ENCODE results near the gene NME3.

Gene NME3

DNA sequence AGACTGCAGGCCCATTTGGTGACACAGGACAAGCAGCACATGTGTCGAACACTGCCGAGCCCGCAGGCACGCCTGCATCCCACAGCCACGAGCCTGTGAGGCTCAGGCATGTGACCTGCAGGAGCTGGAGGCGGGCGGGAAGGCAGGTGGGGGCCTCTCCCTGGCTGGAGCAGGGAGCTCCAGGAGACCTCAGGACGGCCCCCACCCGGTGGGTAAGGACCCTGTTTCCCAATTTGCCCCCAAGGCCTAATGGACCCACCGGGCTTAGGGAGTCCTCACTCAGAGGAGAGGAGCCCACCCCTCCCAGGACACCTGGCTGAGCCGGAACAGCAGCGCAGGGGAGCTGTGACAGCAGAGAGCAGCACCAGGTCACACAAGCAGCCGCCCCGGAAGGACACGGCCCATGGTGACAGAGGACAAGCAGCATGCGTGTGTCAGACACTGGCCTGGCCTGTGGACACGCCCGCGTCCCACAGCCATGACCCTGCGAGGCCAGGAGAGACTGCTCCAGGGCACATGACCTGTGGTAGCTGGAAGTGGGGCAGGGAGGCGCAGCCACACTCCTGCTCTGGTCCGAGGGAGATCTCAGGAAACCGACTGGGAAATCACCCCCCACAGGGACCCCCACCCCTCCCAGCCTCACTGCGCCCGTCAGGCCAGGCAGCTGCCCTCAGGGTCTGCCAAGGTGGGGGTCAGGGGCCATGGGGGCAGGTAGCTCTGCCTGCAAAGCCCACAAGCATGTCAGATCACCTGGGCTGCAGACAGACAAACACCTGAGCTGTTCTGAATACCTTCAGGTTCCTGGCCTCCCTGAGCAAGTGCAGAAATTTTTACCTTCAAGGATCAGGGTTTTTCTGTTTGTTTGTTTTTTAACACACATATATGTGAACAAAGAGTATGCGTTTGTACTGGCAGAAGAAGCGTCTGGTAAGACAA lies 8.7 kb upstream of the NME3 start:
- TF ChIP-seq GATA3 (IDR thresholded peaks at IDR 0.05; ENCODE audit: low read depth, low read length) (no peak), GATA2 (IDR thresholded peaks at IDR 0.05; ENCODE audit: low read depth, low read length) (no peak)

DNA sequence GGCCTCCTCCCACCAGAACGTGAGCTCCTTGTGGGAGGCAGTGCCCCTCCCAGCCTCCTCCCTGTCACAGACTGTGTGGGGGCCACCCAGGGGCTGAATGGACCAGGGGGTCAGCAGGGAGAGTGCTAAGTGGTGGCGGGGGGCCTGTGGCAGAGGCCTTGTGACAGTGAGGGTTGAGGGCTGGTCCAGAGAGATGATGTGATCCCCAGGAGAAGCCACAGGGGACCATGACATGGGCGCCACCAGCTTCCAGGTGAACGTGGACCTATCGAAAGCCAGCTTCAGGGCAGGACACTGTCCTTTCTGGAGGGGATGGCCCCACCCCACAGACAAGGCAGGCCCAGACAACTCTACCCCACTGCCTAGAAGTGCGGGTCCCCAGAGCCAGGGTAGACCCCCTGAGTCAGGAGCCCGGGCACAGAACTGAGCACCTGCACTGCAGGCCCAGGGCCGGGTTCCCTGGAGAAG lies 7.9 kb upstream of the NME3 start:
- TF ChIP-seq GATA2 (IDR thresholded peaks at IDR 0.05; ENCODE audit: low read depth, low read length) (no peak), GATA3 (IDR thresholded peaks at IDR 0.05; ENCODE audit: low read depth, low read length) (no peak)

DNA sequence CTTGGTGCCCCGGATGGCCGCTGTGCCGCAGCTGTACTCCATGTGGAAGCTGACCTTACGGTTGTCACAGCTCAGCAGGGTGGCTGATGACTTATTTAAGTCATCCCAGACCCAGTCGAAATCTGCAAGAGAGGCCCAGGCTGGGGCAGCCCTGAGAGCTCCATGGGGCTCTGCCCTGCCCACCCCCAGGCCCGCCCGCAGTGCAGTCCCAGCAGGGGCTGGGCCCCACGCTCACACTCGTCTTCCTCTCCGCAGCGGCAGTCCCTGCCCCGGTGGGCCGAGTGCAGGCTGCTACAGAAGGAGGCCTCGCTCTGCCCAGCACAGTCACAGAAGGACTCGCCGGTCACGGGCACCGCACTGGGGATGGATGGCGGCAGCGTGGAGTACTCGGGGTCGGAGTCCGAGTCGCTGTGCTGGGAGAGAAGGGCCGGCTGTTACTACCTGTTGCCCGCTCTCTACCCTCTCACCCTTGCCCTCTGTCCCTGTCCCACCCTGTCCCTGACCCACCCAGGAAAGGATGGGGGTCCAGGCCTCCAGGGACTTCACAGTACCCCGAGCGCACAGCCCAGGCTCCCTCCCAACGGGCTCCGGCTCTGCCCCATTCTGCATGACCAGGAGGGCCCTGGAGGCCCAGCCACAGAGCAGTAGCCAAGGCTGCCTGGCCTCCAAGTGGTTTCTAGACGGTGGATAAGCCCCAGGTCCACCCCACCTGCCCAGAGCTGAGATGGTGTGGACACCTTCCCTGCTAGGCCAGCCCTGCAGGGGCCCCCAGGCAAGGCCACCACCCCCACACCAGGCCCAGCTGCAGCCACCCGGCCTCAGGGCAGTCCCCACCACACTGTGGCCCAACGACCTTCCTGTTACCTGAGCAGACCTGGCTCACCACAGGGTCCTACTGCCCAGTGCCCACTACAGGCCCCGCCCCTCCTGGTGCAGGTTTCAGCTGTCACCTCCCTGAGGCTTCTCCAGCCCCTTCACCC lies 7.1 kb upstream of the NME3 start:
- no peak for TF ChIP-seq GATA3 (IDR thresholded peaks at IDR 0.05; ENCODE audit: low read depth, low read length)
- no peak for TF ChIP-seq GATA2 (IDR thresholded peaks at IDR 0.05; ENCODE audit: low read depth, low read length)

DNA sequence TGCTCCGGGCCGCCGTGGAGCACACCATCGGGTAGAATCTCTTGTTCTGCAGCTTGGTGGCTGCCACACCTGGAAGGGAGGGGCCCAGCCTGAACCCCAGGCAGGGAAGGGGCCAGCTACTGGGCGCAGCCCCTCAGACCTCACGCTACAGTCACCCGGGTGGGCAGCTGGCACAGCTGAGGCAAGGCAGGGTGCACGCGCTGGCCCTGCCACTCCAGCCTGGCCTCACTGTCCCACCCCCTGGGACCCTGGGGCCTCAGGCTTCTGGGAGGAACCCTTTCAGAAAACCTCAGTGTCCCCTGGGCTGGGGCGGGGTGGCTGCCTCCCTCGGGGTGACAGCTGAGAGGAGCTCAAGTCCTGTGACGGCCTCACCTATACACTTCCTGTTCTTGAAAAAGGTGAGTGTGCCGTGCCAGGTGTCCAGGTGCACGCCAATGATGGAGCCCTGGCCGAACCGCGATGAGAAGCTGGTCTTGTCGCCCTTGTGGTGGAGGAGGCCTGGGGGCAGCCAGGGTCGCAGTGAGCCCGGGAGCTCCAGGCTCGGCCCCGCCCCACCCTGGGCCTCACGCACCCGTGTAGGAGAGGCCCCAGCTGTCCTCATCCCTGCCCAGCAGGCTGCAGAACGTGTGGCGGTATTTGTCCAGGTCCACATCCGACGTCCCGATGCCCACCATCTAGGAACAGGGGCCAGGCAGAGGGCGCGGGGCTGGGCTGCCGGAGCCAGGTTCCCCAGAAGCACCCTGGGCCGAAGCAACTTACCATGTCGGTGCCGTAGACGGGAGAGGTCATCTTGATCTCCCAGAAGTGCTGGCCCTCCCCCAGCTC lies 6.2 kb upstream of the NME3 start:
- TF ChIP-seq GATA2 (IDR thresholded peaks at IDR 0.05; ENCODE audit: low read depth, low read length), result no peak
- no peak for TF ChIP-seq GATA3 (IDR thresholded peaks at IDR 0.05; ENCODE audit: low read depth, low read length)

DNA sequence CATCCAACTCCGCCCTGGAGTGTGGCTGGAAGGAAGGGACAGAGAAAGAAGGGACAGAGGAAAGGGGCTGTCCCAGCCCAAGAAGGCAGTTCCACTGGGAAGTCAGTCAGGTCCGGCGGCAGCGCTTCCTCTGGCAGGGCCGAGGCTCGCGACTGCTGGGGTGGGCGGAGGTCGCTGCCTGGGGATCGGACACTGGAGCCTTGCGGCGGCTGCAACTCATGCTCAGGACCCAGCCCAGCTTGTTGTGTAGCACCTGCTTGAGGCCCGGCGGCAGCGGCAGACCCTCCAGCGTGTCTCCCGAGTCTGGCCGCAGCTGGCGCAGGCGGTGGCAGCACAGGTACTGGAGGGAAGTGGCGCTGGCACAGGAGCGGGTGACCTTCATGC lies 5.6 kb upstream of the NME3 start:
- TF ChIP-seq GATA3 (IDR thresholded peaks at IDR 0.05; ENCODE audit: low read depth, low read length), result no peak
- no peak for TF ChIP-seq GATA2 (IDR thresholded peaks at IDR 0.05; ENCODE audit: low read depth, low read length)

DNA sequence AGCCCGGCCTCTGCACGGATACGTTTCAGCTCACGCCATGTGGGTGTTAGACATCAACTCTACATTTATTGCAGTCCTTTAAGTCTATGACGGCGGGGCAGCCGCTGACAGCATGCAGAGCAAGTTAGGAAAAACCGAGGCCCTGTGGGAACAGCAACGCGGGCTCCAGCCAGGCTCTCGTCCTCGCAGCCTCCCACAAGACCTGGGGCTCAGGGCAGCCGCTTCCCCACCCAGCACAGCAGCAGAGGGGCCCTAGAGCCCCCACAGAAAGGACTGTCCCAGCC lies 5.3 kb upstream of the NME3 start:
- TF ChIP-seq GATA3 (IDR thresholded peaks at IDR 0.05; ENCODE audit: low read depth, low read length) (no peak), GATA2 (IDR thresholded peaks at IDR 0.05; ENCODE audit: low read depth, low read length) (no peak)

DNA sequence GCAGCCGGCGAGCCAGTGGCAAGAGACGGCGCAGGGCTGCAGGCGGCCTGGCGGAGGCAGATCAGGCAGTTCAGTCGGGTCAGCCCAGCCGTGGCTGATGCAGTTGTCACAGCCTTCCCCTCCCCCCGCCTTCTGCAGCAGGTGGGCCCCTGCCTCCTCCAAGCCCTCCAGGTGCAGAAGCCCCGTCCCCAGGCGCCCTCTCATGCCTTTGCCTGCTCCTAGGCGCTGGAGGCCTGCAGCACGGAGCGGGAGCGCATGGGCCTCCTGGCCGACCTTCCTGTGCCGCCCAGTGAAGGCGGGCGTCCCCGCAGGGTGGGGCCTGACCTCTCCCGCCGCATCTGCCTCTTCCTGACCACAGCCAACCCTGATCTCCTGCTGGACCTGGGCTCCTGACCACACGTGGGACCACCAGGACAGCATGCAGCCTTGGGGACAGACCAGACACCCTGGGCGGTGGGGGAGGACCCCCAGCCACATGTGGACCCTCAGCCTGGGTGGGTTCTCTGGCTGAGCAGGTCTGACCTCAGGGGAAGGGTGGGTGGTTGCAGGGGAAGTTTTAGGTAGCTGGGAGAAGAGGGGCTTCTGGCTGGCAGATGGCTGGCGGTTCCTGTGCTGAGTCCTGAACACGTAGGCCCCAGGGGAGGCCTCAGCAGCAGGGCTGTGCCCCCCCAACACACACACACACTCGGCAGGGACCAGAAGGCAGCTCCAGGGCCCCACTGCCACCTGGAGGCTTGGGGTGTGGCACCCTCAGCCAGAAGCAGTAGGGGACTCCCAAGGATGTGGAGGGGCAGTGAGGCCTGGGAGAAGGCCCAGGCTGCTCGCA lies 4.7 kb upstream of the NME3 start:
- no peak for TF ChIP-seq GATA3 (IDR thresholded peaks at IDR 0.05; ENCODE audit: low read depth, low read length)
- no peak for TF ChIP-seq GATA2 (IDR thresholded peaks at IDR 0.05; ENCODE audit: low read depth, low read length)

DNA sequence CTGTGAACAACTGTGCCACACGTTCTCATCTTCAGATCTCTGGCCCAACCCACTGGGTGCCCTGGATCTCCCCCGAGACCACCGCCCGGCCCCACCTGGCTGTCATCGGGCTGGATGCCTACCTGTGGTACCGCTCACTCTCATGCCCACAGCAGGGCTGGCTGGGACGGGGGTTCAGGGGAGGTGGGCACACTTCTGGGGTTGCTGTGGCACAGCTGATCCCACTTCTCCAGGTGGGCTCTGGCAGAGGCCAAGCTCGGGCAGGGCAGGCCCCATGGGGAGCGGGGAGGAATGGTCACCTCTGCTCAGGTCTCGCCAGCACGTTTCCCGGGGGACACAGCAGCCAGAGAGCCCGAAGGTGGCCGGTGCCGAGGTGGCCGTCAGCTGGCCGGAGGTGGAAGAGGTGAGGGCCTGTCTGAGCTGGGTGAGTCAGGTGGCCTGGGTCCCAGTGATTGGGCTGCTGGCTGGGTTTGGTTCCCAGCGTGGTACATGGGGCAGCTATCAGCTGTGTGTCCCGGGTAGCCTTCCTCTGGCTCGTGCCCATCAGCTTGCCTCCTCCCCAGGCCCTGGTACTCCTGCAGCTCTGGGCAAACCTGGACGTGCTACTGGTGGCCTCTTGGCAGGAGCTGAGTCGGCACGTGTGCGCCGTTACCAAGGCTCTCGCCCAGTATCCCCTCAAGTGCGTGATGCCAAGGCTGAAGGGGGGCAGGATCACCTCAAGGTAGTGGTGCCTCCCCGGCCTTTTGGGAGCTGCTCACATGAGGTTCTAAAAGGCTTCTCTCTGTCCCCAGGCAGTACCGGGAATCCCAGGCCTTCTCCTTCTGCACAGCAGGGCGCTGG lies 3.9 kb upstream of the NME3 start:
- TF ChIP-seq GATA3 (IDR thresholded peaks at IDR 0.05; ENCODE audit: low read depth, low read length) (no peak), GATA2 (IDR thresholded peaks at IDR 0.05; ENCODE audit: low read depth, low read length) (no peak)

DNA sequence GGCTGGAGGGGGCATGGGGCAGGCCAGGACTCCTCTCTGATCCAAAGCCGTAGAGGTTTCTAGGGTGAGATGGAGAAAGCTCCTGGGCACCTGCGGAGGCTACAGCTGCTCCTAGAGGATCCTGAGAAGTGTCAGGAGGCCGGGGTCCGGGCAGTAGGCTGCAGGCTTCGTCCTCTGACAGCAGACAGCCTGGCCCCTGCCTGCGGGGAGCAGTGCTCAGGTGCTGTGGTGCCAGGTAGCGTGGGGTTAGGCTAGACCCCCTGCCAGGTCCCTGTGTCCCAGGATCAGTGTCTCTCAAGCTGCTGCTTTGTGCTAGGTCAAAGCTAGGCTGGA lies 3.1 kb upstream of the NME3 start:
- no peak for TF ChIP-seq GATA2 (IDR thresholded peaks at IDR 0.05; ENCODE audit: low read depth, low read length)
- no peak for TF ChIP-seq GATA3 (IDR thresholded peaks at IDR 0.05; ENCODE audit: low read depth, low read length)

DNA sequence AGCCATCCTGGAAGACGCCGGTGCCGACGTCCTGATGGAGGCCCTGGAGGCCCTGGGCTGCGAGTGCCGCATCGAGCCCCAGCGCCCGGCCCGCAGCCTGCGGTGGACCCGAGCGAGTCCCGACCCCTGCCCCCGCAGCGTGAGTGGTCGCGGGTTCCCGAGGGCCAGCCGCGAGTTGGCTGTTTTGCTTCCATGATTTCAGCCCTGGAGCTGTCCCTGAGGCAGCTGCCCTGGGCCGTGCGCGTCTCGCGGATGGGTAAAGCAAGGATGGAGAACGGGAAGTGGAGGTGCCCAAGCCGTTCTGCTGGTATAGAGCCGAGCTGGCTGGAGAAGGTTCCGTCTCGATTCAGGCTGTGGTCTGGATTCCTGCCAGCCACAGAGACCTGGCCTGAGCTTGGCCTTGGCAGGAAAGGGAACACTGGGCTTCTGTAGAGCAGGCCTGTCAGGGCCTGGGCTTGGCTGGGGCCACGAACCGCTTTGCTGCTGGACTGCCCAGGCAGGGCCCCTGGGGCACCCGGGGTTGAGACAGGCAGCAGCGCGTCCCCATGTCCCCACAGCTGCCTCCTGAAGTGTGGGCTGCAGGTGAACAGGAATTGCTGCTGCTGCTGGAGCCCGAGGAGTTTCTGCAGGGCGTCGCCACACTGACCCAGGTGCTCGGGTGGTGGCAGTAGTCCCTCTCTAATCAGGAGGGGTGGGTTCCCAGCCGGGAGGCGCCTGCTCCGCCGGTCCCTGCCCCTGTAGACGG lies 2.5 kb upstream of the NME3 start:
- TF ChIP-seq GATA2 (IDR thresholded peaks at IDR 0.05; ENCODE audit: low read depth, low read length), result no peak
- no peak for TF ChIP-seq GATA3 (IDR thresholded peaks at IDR 0.05; ENCODE audit: low read depth, low read length)

DNA sequence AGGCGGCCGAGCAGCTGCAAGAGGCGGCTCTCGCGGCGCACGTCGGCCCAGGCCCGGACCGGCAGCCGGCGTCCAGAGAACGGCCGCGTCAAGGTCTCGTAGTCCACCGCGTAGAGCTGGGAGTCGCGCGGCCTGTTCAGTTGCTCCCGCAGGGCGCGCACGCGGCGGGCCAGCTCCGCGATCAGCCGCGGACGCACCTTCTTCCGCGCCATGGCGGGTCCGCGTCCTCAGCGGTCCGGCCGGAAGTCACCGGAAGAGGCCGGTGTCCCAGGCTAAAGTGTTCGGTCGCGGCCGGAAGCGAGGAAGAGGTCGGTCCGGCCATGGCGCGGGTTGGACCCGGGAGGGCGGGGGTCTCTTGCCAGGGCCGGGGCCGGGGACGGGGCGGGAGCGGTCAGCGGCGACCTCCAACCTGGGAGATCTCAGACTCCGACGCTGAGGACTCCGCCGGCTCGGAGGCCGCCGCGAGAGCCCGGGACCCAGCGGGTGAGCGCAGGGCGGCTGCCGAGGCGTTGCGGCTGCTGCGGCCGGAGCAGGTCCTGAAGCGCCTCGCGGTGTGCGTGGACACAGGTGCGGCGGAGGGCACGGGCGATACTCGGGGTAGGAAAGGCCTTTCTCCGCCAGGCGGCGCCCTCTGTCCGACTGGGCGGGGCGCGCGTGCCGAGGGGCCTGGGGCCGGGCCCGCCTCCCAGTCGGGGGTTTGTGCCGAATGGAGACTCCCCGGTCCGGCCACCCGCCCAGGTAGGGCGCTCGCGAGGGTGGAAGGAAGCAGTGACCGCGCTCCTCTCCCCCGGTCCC lies 1.8 kb upstream of the NME3 start, which contains the start of gene MRPS34:
TSS of gene MRPS34 (minus strand) at position 227 of the 795 bp plus-strand sequence. CDS start at position 212, 15 bp downstream.
- no peak for TF ChIP-seq GATA3 (IDR thresholded peaks at IDR 0.05; ENCODE audit: low read depth, low read length)
- TF ChIP-seq GATA2 (IDR thresholded peaks at IDR 0.05; ENCODE audit: low read depth, low read length), result no peak
